MV-4-11 (cell line): ENCODE results near the gene FNBP1L.
A peak's percentile ranks its signal among the peaks of the same experiment; 100 is the strongest.

Source experiments
- DNase-seq: peaks from one replicate; lab custom pipeline; 2025; lab: John Stamatoyannopoulos, UW

FNBP1L gene

DNA sequence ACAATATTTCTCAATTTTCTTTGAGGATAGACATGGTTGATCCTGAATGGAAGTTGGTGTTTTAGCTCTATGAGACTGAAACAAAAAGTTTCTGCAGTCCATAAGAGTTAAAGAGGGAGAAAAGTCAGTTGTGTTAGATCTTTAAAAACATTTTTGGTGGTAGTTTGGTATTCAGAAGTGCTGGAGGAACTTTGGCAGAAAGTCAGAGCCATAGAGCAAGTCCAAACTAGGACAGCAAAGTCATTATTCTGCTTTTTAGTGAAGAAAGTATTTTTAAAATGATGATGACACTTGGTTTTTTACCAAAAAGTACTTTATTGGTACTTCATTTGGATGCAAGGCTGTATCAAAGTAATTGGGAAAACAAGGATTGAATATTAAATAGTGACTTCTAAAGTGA, 41.8 kb downstream of the FNBP1L start:
- DNase-seq = no peak

- DNase-seq = peak; percentile 67
Measured at GRCh38 chr1:93490357-93490756, 42.4 kb downstream of the FNBP1L start.

DNA sequence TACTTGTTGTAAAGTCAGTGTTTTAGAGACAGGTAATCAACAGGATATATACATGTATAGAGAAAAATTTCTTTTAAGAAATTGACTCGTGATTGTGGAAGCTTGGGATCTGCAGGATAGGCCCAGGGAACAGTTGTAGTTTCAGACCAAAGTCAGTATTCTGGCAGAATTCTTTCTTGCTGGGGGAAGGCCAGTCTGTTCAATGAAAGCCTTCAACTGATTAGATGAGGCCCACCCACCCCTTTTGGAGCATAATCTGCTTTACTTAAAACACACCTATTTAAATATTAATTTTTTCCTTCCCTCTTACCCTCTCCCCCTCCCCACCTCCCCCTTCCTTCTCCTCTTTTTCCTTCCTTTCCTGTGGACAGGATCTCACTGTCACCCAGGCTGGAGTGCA, 48.0 kb downstream of the FNBP1L start:
- no peak for DNase-seq

DNA sequence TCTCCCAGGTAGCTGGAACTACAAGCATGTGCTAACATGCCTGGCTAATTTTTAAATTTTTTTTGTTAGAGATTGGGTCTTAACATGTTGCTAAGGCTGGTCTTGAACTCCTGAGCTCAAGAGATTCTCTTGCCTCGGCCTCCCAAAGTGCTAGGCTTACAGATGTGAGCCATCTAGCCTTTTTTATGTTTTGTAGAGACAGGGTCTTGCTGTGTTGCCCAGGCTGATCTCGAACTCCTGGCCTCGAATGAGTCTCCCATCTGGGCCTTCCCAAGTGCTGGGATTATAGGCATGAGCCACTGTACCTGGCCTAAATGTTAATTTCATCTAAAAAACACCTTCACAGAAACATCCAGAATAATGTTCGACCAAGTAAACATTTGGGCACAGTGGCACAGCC, 48.6 kb downstream of the FNBP1L start:
- no peak for DNase-seq

GRCh38 chr1:93499075-93499474, 51.2 kb downstream of the FNBP1L start:
- DNase-seq = no peak

- DNase-seq = no peak
Measured at GRCh38 chr1:93499533-93499932, 51.6 kb downstream of the FNBP1L start.

- DNase-seq = no peak
Measured at GRCh38 chr1:93500275-93500674, 52.4 kb downstream of the FNBP1L start.

DNA sequence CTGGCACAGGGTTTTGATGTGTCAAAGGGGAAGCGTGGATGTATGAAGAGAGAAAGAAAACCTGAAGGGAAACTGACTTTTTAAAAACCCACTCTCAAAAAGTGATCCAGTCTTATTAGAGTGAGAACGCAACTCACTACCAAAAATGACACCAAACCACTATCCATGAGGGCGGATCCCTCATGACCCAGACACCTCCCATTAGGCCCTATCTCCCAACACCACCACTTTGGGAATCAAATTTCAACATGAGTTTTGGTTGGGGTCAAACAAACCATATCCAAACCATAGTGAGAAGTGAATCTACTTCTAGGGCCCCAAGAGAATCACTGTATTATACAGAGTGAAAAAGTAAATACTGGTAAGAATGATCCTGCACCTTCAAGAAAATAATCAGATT, 53.5 kb downstream of the FNBP1L start:
- DNase-seq = no peak

GRCh38 chr1:93501829-93502369, 54.0 kb downstream of the FNBP1L start:
- DNase-seq = no peak

- DNase-seq = no peak
Measured at GRCh38 chr1:93502571-93502970, 54.7 kb downstream of the FNBP1L start.

DNA sequence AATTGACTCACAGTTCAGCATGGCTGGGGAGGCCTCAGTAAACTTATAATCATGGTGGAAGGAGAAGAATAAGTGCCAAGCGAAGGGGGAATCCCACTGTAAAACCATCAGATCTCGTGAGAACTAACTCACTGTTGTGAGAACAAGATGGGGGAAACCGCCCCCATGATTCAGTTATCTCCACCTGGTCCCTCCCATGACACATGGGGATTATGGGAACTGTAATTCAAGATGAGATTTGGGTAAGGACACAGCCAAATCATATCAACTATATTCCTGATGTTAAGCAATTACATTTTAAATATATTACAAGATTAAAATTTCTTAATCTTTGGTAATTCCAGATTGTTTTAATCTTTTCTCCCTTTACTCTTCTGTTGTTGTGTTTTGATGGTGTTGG, 55.2 kb downstream of the FNBP1L start:
- no peak for DNase-seq

DNA sequence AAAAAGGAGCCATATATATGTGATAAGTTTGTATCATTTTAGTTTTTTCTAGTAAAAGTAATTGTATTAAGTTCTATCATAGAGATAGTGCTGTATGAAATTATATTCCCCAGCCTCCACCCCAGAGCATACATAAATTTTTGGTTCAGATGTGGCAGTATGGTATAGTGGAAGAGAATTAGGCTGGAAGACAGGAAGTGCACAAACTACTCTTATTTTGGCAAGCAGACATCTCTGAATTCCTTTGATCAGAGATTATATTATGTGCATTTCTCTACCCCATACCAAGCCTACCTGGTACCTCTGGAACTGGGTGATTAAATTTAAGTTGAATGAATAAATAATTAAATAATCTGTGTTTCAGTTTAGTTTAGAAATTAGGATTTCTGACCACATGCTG, 55.9 kb downstream of the FNBP1L start:
- DNase-seq = no peak

DNA sequence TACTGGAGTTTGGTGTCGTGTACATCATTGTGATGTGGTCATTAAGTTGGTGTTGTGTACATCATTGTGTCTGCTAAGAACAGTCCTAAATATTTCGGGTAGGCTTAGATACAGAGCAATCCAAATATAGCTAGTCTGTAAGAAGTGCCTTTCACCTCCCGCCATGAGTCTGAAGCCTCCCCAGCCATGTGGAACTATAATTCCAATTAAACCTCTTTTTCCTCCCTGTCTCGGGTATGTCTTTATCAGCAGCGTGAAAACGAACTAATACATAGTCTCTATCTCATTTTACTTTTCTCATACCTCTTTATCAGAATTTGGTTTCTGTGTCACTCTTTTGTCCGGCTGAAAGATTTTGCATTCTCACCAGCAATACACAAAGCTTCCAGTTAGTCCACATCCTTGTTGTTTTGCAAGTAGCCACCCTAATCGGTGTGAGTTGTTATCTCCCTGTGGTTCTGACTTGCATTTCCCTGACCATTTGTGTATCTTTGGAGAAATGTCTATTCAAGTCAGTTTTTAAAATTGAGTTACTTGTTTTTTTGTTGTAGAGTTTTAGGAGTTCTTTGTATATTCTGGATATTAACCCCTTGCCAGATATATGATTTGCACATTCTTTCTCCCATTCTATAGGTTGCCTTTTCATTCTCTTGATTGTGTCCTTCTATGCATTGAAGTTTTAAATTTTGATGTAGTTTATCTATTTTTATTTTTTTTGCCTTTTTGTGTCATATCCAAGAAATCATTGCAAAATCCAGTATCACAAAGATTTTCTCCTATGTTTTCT, 56.5 kb downstream of the FNBP1L start:
- DNase-seq = no peak

DNA sequence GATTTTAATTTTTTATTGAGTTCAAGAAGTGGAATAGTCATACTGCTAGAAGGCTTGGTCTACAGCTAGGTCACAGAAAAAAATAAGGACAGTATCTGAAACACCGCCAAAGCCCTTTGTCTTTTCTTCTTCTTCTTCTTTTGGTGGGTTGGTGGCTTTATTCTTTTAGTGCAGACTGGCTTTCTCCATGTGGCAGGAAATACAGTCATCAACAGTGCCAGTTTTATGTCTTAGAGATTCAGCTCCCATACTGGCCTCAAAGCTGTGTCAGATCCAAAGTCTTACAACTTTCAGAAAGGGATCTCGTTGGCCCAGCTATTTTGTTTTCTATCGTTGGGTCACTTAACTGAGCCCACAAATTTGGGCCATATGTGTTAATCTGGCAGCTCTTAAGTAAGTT, 58.2 kb downstream of the FNBP1L start:
- peak; percentile 38 for DNase-seq

DNA sequence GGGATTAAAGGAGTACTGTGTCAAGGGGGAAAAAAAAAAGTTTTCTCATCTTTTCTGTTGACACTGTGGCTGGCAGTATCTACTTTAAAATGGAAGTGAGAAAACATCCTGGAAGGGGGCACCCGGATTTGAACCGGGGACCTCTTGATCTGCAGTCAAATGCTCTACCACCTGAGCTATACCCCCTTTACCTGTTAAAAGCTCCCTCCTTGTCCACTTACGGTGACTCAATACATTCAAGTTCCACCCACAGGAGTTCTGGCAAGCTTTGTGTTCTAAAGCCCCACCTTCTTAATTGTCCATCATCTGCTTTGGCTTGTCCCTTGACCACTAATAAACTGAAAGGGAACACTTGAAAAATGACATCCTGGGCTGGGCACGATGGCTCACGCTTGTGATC, 68.2 kb downstream of the FNBP1L start:
- no peak for DNase-seq

GRCh38 chr1:93518516-93518915, 70.6 kb downstream of the FNBP1L start:
- no peak for DNase-seq

GRCh38 chr1:93519199-93519829, 71.4 kb downstream of the FNBP1L start:
- DNase-seq = no peak

DNA sequence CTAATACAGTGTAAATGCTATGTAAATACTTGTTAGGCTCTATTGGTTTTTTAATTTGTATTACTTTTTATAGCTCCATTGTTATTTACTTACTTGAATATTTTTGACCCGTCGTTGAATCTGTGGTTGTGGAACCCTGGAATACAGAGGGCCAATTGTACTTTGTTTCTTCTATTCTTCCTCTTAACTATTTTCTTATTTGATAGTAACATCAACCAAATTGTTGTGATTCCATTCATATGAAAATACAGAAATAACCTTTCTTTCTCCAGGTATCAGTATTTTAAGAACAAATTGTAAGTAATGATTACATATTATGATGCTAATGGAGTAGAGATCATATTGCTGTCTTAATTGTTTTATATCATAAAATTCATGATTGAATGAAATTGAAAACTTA, 73.7 kb downstream of the FNBP1L start:
- DNase-seq = no peak

DNA sequence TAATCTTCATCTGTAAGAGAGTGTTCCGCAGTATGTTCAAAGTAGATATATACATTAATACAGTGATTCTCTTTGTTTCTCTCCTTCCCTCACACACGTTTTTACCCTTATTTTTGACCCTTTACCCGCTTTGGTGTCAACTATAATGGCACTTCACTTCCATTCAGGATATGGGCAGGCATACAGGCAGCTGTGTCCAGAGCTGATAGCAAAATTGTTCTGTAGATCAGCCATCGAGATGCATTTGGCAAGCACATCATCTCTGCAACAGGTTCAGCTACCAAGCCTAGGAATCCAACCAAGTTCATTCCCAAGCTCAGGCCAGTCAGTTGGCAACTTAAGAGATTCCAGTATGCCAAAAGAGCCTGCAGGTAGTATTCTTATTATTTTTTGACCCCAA, 74.8 kb downstream of the FNBP1L start:
- no peak for DNase-seq

- DNase-seq = no peak
Measured at GRCh38 chr1:93525431-93525830, 77.5 kb downstream of the FNBP1L start.

DNA sequence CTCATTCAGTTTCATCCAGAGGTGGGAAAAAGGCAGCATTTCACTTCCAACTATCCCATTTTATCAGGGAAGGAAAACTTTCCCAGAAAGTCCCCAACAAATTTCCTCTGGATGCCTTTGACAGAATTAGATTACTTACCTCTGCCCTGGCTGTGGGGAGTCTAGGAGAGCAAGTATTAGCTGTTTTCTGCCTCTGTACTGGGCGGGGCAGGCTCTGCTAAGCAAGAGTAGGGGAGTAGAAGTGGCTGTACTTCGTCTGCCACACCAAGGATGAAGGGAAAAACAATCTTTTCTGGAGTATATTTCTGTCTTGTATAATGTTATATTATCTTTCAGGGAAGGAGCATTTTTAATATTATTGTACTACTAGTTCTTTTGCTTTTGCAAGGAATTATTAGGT, 78.5 kb downstream of the FNBP1L start:
- no peak for DNase-seq

- DNase-seq = peak; percentile 48
Measured at GRCh38 chr1:93528412-93528811, 80.5 kb downstream of the FNBP1L start.

- no peak for DNase-seq
Measured at GRCh38 chr1:93531193-93531592, 83.3 kb downstream of the FNBP1L start.
